SK-N-MC (cell line): Measurements from ENCODE around the gene SMAD3.

Experiments used
- DNase-seq: peaks from one replicate; pipeline ENCODE4 v3.0.0-alpha.2; 2011; ENCODE audit warnings: low read depth, low spot score
- H3K27ac ChIP-seq: fragments of 200-600 bp; sonication (generic); 2 replicates; pipeline ENCODE4 v1.5.1; 2016; ENCODE audit warnings: mixed run types
- H3K36me3 ChIP-seq: fragments of 200-600 bp; sonication (generic); 2 replicates; pipeline ENCODE4 v1.6.1; 2017; ENCODE audit warnings: antibody characterized with exemption, low read length, mixed read lengths; ENCODE audit not compliant: insufficient read depth
- H3K4me3 ChIP-seq: fragments of 200-600 bp; sonication (generic); 2 replicates; pipeline ENCODE4 v1.5.1; 2016
- H3K9ac ChIP-seq: fragments of 200-600 bp; sonication (generic); 2 replicates; pipeline ENCODE4 v1.8.0; 2017; ENCODE audit warnings: mixed run types, mixed read lengths; ENCODE audit not compliant: insufficient read length
- H3K9me3 ChIP-seq: fragments of 200-600 bp; sonication (generic); 2 replicates; pipeline ENCODE4 v1.6.1; 2017; ENCODE audit warnings: low read depth, mild to moderate bottlenecking, antibody characterized with exemption, low read length, moderate library complexity, mixed read lengths
- EZH2 ChIP-seq: fragments of 200-600 bp; sonication (generic); IDR thresholded peaks from one replicate; pipeline ENCODE4 v1.6.1; 2017; ENCODE audit warnings: antibody characterized with exemption
- FOXP2 ChIP-seq: optimal IDR thresholded peaks from 2 replicates; pipeline ENCODE3; 2011; ENCODE audit warnings: mild to moderate bottlenecking, moderate library complexity; ENCODE audit not compliant: insufficient read depth; ENCODE audit errors: extremely low read length, control extremely low read depth
- POLR2AphosphoS5 ChIP-seq: IDR thresholded peaks from 2 replicates; pipeline ENCODE4 v1.6.1; 2012; ENCODE audit warnings: mild to moderate bottlenecking, low read depth, low read length, borderline replicate concordance

The SMAD3 gene

GRCh38 chr15:67066041-67066958, 898 bp downstream of the SMAD3 start:
- DNase-seq: no peak
- Histone ChIP-seq H3K36me3 (peaks cover 6% of the 10 kb centered on the region; the same call in 1 of the 2 replicates), H3K9me3 (no peaks in the 10 kb centered on the region), H3K9ac (peak overlapping the region; percentile 77), H3K27ac (peak overlapping the region; percentile 61; the same call in 1 of the 2 replicates), H3K4me3 (peak overlapping the region; percentile 98)
- TF ChIP-seq EZH2 (no peak), POLR2AphosphoS5 (no peak; the same call in 1 of the 2 replicates), FOXP2 (no peak)

DNA sequence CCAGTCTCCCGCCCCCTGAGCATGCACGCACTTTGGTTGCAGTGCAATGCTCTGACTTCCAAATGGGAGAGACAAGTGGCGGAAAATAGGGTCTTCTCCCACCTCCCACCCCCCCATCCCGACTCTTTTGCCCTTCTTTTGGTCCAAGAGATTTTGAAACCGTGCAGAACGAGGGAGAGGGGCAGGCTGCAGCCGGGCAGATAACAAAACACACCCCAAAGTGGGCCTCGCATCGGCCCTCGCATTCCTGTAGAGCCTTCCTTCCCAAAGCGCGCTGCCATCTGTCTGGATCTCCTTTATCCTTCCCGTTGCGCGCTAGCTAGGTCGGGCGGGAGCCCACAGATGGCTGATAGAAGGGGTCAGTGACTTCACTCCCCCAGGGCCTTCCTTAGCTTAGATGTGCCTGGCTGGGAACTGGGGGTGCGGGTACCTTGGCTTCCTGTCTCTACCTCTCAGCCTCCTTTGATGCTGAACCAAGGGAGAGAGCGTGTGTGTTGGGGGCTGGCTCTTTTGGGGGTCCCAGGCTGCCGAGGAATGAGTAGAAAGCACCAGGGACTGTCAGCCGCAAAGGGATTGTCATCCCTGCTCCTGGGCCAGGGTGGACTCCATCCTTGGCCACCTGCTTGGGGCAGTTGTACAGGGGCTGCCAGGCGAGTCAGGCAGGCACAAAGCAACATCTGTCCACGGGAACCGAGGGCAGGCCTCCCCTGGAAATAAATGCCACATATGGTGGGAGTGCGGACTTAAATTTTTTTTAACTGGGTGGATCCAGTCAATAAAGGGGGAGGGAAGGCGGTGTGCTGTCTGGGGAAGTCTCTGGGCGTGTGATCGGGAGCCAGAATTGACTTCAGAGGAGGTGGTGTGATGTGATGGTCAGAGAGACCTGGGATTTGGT, 1.8 kb downstream of the SMAD3 start:
- Histone ChIP-seq H3K9me3 (no peaks in the 10 kb centered on the region), H3K27ac (peak overlapping the region; percentile 61; the same call in 1 of the 2 replicates), H3K36me3 (peaks cover 6% of the 10 kb centered on the region; the same call in 1 of the 2 replicates), H3K9ac (peak overlapping the region; percentile 77), H3K4me3 (peak overlapping the region; percentile 98)
- TF ChIP-seq EZH2: no peak
- TF ChIP-seq FOXP2: no peak
- TF ChIP-seq POLR2AphosphoS5: no peak
- DNase-seq: no peak

DNA sequence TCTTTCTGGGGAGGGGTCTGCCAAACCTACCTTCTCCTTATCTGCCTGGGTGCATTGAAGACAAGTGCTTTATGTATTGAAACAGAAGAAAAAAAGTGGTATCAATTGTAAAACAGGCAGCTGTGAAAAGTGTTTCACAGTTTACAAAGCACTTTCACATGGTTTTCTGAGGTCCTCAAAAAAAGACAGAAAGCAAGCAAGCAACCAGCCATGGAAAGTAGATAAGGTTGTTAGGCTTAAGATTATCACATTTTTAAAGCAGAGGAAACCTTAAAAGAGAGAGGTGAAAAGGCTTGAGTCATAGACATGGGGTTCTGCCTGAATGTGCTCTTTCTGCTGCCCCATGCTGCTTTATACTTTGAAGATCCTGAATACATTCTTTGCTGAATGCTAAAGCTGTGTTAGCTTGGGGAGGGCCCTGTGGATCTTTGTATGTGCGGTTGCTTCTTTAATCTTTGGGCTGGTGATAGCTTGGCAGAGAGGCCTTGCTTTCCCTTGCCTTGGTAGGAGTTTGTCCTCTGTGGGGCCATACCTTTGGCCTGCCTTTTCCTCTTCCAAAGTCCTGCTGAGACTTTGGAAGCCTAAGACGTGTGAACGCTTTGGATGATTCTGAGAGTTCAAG, 2.6 kb downstream of the SMAD3 start:
- DNase-seq: no peak
- H3K9me3 ChIP-seq: no peaks in the 10 kb centered on the region
- peak overlapping the region; percentile 43; the same call in 1 of the 2 replicates for H3K27ac ChIP-seq
- H3K9ac ChIP-seq: peak overlapping the region; percentile 77
- peaks cover 6% of the 10 kb centered on the region; the same call in 1 of the 2 replicates for H3K36me3 ChIP-seq
- no peak for TF ChIP-seq EZH2
- no peak for TF ChIP-seq FOXP2
- no peak for TF ChIP-seq POLR2AphosphoS5
- H3K4me3 ChIP-seq: peak overlapping the region; percentile 98

- Histone ChIP-seq H3K9me3 (no peaks in the 10 kb centered on the region), H3K27ac (no peak overlapping the region), H3K4me3 (no peak overlapping the region; the same call in 1 of the 2 replicates), H3K9ac (no peak overlapping the region), H3K36me3 (peaks cover 6% of the 10 kb centered on the region; the same call in 1 of the 2 replicates)
- TF ChIP-seq FOXP2 (no peak), POLR2AphosphoS5 (no peak), EZH2 (no peak)
- DNase-seq: no peak
Measured at GRCh38 chr15:67068710-67069400, 3.5 kb downstream of the SMAD3 start.

DNA sequence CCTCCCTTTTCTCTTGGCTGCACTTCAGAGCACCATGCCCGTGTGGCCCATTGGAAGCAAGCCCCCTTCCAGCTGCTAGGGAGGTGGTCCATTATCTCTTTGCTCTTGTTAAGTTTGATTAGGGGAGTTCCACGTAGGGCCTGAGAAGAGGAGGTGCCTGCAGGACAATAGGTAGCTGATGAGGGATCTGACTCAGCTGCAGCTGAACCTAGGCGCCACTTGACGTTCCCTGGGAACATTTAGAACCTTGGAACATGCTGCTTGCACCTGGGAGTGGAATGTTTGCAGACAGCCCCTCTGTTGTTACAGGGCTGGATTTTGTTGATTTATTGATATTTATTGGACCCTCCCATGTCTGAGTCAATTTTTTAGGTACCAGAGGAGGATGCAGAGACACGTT, 4.7 kb downstream of the SMAD3 start:
- H3K4me3 ChIP-seq: no peak overlapping the region
- no peaks in the 10 kb centered on the region for H3K9me3 ChIP-seq
- H3K27ac ChIP-seq: no peak overlapping the region
- TF ChIP-seq FOXP2: no peak
- TF ChIP-seq EZH2: no peak
- no peak for TF ChIP-seq POLR2AphosphoS5
- H3K36me3 ChIP-seq: peaks cover 8% of the 10 kb centered on the region; the same call in 1 of the 2 replicates
- no peak for DNase-seq
- H3K9ac ChIP-seq: no peak overlapping the region

GRCh38 chr15:67070892-67071664, 5.7 kb downstream of the SMAD3 start:
- Histone ChIP-seq H3K27ac (no peak overlapping the region), H3K9me3 (no peaks in the 10 kb centered on the region), H3K4me3 (no peak overlapping the region), H3K36me3 (peaks cover 10% of the 10 kb centered on the region; the same call in 1 of the 2 replicates), H3K9ac (no peak overlapping the region)
- no peak for DNase-seq
- TF ChIP-seq POLR2AphosphoS5: no peak

GRCh38 chr15:67072442-67072841, 7.0 kb downstream of the SMAD3 start:
- no peak overlapping the region for H3K9ac ChIP-seq
- H3K27ac ChIP-seq: 0 out of 2 replicates have a peak overlapping the region, but pooled peaks have one; percentile 68
- peaks cover 10% of the 10 kb centered on the region; the same call in 1 of the 2 replicates for H3K36me3 ChIP-seq

More at GRCh38 chr15:67072442-67072841, 7.0 kb downstream of the SMAD3 start:
- no peak for TF ChIP-seq POLR2AphosphoS5
- Histone ChIP-seq H3K9me3 (no peaks in the 10 kb centered on the region), H3K4me3 (no peak overlapping the region)
- DNase-seq: no peak
